B cell (primary cell): Measurements from ENCODE around the gene TRAFD1. TPM values are rescaled to one million over a fixed set of nuclear protein-coding genes. Genes with fewer than 3 reads are reported as not detected.

Source experiments
- ATAC-seq: fragments of 200-7000 bp; cut with Tn5 transposase; one replicate; pipeline ENCODE4 v1.10.0; 2021; ENCODE audit warnings: low read depth, mild to moderate bottlenecking, moderate number of reproducible peaks, moderate library complexity
- CTCF ChIA-PET: fragments of 350-600 bp; sonication (Branson Sonifier 250); formaldehyde crosslinking; loops from one replicate; lab custom pipeline; 2021; ENCODE audit warnings: antibody characterized with exemption, inconsistent platforms; lab: Charles Lee
- POLR2A ChIA-PET: fragments of 350-600 bp; sonication (Branson Sonifier 250); formaldehyde crosslinking; loops from one replicate; lab custom pipeline; 2021; ENCODE audit warnings: antibody characterized with exemption; lab: Charles Lee
- DNase-seq: peaks from one replicate; pipeline ENCODE4 v3.0.0; 2013
- H2AFZ ChIP-seq: 2 replicates; pipeline ENCODE4 v1.6.1; 2012; ENCODE audit warnings: mild to moderate bottlenecking, low read depth, low read length; ENCODE audit not compliant: insufficient read depth, poor library complexity, severe bottlenecking
- H3K27ac ChIP-seq, 2 donors: 1 replicate in 1 of 2; 2 replicates in 1 of 2; pipeline ENCODE4 v1.5.1; 2012 to 2013; ENCODE audit warnings: low read length in 2 of 2, mild to moderate bottlenecking in 2 of 2, moderate library complexity in 1 of 2
- H3K27me3 ChIP-seq, 4 experiments: fragments of 200-600 bp in 1 of 4; sonication (generic) in 1 of 4; replicated peaks in 1 of 4; 1 replicate in 2 of 4; 2 replicates in 2 of 4; pipeline versions ENCODE4 v1.6.1 to v1.7.0; 2013 to 2016; ENCODE audit warnings: low read length in 3 of 4, mild to moderate bottlenecking in 2 of 4, mixed read lengths in 1 of 4, moderate library complexity in 1 of 4; ENCODE audit not compliant: insufficient read depth in 4 of 4, control insufficient read depth in 3 of 4; ENCODE audit errors: control extremely low read depth in 1 of 4
- H3K36me3 ChIP-seq, 2 experiments: replicated peaks in 1 of 2; 1 replicate in 1 of 2; 2 replicates in 1 of 2; pipeline versions ENCODE4 v1.6.1 to v1.7.1; 2013; ENCODE audit warnings: low read length in 1 of 2; ENCODE audit not compliant: insufficient read depth in 2 of 2, control insufficient read depth in 1 of 2; ENCODE audit errors: control extremely low read depth in 1 of 2, extremely low read depth in 1 of 2
- H3K4me1 ChIP-seq, 2 donors: fragments of 200-600 bp in 1 of 2; sonication (generic) in 1 of 2; 1 replicate in 1 of 2; 2 replicates in 1 of 2; pipeline versions ENCODE4 v1.5.1 to v1.6.1; 2013 to 2017; ENCODE audit warnings: low read length in 2 of 2; ENCODE audit not compliant: control insufficient read depth in 2 of 2, insufficient read depth in 2 of 2
- H3K4me2 ChIP-seq: replicated peaks from 2 replicates; pipeline ENCODE3; 2012; ENCODE audit warnings: mild to moderate bottlenecking, low read depth, low read length; ENCODE audit not compliant: poor library complexity, severe bottlenecking
- H3K4me3 ChIP-seq, 5 experiments: fragments of 200-600 bp in 1 of 5; sonication (generic) in 1 of 5; 1 replicate in 3 of 5; 2 replicates in 2 of 5; pipeline versions ENCODE4 v1.5.1 to v1.7.0; 2011 to 2016; ENCODE audit warnings: low read length in 4 of 5, mild to moderate bottlenecking in 4 of 5, low read depth in 2 of 5, control low read depth in 1 of 5, moderate library complexity in 1 of 5; ENCODE audit not compliant: insufficient read depth in 1 of 5; ENCODE audit errors: control extremely low read depth in 1 of 5, extremely low read depth in 1 of 5
- H3K79me2 ChIP-seq: fragments of 200-600 bp; sonication (generic); one replicate; pipeline ENCODE4 v1.6.0; 2016; ENCODE audit warnings: low read length; ENCODE audit not compliant: control insufficient read depth, insufficient read depth
- H3K9ac ChIP-seq: fragments of 200-600 bp; sonication (generic); 2 replicates; pipeline ENCODE4 v1.6.1; 2017; ENCODE audit warnings: mild to moderate bottlenecking, low read length, moderate library complexity
- H3K9me3 ChIP-seq, 3 donors: one replicate each; pipeline versions ENCODE4 v1.6.1 to v1.7.1; 2013; ENCODE audit warnings: low read length in 2 of 3; ENCODE audit not compliant: control insufficient read depth in 2 of 3, insufficient read depth in 1 of 3; ENCODE audit errors: control extremely low read depth in 1 of 3
- H4K20me1 ChIP-seq: 2 replicates; pipeline ENCODE4 v1.6.0; 2012; ENCODE audit warnings: mild to moderate bottlenecking, low read length; ENCODE audit not compliant: insufficient read depth, control insufficient read depth, poor library complexity, severe bottlenecking
- H3K27ac Mint-ChIP-seq: one replicate; pipeline ENCODE4 v1.8.0; 2021; ENCODE audit warnings: mixed read lengths
- H3K27me3 Mint-ChIP-seq: one replicate; pipeline ENCODE4 v1.8.0; 2021; ENCODE audit warnings: mixed read lengths
- H3K4me1 Mint-ChIP-seq: one replicate; pipeline ENCODE4 v1.8.0; 2021; ENCODE audit warnings: mixed read lengths
- H3K4me3 Mint-ChIP-seq: one replicate; pipeline ENCODE4 v1.8.0; 2021; ENCODE audit warnings: mixed read lengths
- H3K9me3 Mint-ChIP-seq: one replicate; pipeline ENCODE4 v1.8.0; 2022; ENCODE audit warnings: mixed read lengths; ENCODE audit not compliant: insufficient read depth
- CTCF ChIP-seq: fragments of 200-600 bp; IDR thresholded peaks from one replicate; pipeline ENCODE4 v1.8.0; 2022; ENCODE audit warnings: antibody characterized with exemption, mild to moderate bottlenecking
- EZH2 ChIP-seq: IDR thresholded peaks from 2 replicates; pipeline ENCODE4 v1.6.1; 2012; ENCODE audit warnings: borderline replicate concordance, low read depth, mild to moderate bottlenecking, moderate library complexity, low read length; ENCODE audit not compliant: insufficient read depth, poor library complexity, severe bottlenecking
- WGBS: methylation state at CpG from one replicate; pipeline ENCODE4 v1.1.5; 2013; ENCODE audit warnings: missing lambda C conversion rate; ENCODE audit not compliant: insufficient coverage; 5-methylcytosine and 5-hydroxymethylcytosine counted together
- intact Hi-C: fragments of 100-400 bp; cut with micrococcal nuclease; formaldehyde crosslinking; loops from one replicate; pipeline ENCODE4 v1.10.0; 2022
- polyA plus RNA-seq: library from polyadenylated mRNA; depleted of rRNA; stranded (reverse); fragments of >200 nt; gene quantifications from 2 replicates; pipeline ENCODE4 v1.2.3, GENCODE V29; 2012
- total RNA-seq, 2 donors: library from RNA; stranded (reverse); fragments of 120-200 nt in 1 of 2; gene quantifications; 1 replicate in 1 of 2; 2 replicates in 1 of 2; pipeline versions ENCODE4 v1.2.3 to v1.2.4, GENCODE V29; 2013 to 2022

Gene TRAFD1
- total and polyA plus RNA-seq, 2 donors (not counting 1 experiment from before 2014, with no cell fraction given): 30.9 to 37.7 TPM

- Histone ChIP-seq H3K4me1 (peaks cover 25 to 29% of the 10 kb centered on the region in 2 donors), H3K36me3 (peaks cover 0 to 2% of the 10 kb centered on the region in 2 experiments), H3K79me2 (peaks cover 66% of the 10 kb centered on the region), H2AFZ (peak overlapping the region; percentile 83), H3K9ac (peak overlapping the region; percentile 88), H3K9me3 (no peaks in the 10 kb centered on the region), H3K4me3 (peak overlapping the region; percentile 39 to 100 (median 84)), H3K27me3 (no peaks in the 10 kb centered on the region), H3K4me2 (peak overlapping the region; percentile 89), H4K20me1 (peaks cover 44% of the 10 kb centered on the region), H3K27ac (peak overlapping the region in 1 of 2 donors; percentile 88)
- intact Hi-C loops: loop anchor here (1.0 to 5.0 kb wide), 4 partner anchors 18 to 275 kb away; partner anchors contain the start of genes HECTD4, MAPKAPK5 and TRAFD1
- CTCF ChIA-PET: interaction anchor here (0.7 to 1.6 kb wide), 3 partner anchors 15 to 111 kb away, joined by 3 to 4 read pairs (median 4); no protein-coding TSS in a partner anchor
- POLR2A ChIA-PET: interaction anchor here (0.7 to 3.9 kb wide), 2 partner anchors 18 to 51 kb away, joined by 3 to 35 read pairs; partner anchors contain the start of gene TRAFD1
- Mint-ChIP-seq H3K4me3 (peak overlapping the region; percentile 99), H3K4me1 (peaks cover 39% of the 10 kb centered on the region), H3K27ac (peak overlapping the region; percentile 85), H3K9me3 (no peaks in the 10 kb centered on the region), H3K27me3 (no peaks in the 10 kb centered on the region)
- 13% methylated on average over 9 of the region's 13 CpGs for WGBS
- no peak for ATAC-seq
- TF ChIP-seq CTCF (no peak), EZH2 (no peak)
- peak; percentile 29 for DNase-seq
Observed at GRCh38 chr12:112107306-112108201, 17.8 kb upstream of the TRAFD1 start.
